GM21526 (cell line): ENCODE data around the gene TTI1.

Experiments used
- ATAC-seq: cut with Tn5 transposase; IDR thresholded peaks from one replicate; pipeline ENCODE4 v1.9.1; 2021; ENCODE audit warnings: moderate library complexity; ENCODE audit not compliant: unreplicated experiment, low FRiP score

Gene TTI1

GRCh38 chr20:37941992-37942391 is 91.3 kb downstream of the TTI1 start:
- no peak for ATAC-seq

GRCh38 chr20:37941332-37941731 is 91.9 kb downstream of the TTI1 start:
- ATAC-seq = no peak

GRCh38 chr20:37940858-37941257 is 92.4 kb downstream of the TTI1 start:
- no peak for ATAC-seq

GRCh38 chr20:37939701-37940560 is 93.3 kb downstream of the TTI1 start:
- no peak for ATAC-seq

GRCh38 chr20:37938954-37939353 is 94.3 kb downstream of the TTI1 start:
- ATAC-seq = no peak

- no peak for ATAC-seq
These were observed 95.0 kb downstream of the TTI1 start for GRCh38 chr20:37938181-37938750.

- ATAC-seq = no peak
These were observed 95.6 kb downstream of the TTI1 start for GRCh38 chr20:37937686-37938085.

- ATAC-seq = no peak
These were observed 96.8 kb downstream of the TTI1 start for GRCh38 chr20:37936451-37936850.

- no peak for ATAC-seq
These were observed 97.2 kb downstream of the TTI1 start for GRCh38 chr20:37936041-37936440.

GRCh38 chr20:37935435-37935834 is 97.8 kb downstream of the TTI1 start:
- no peak for ATAC-seq

- ATAC-seq = no peak
These were observed 98.5 kb downstream of the TTI1 start for GRCh38 chr20:37934634-37935375.

GRCh38 chr20:37933786-37934633 is 99.2 kb downstream of the TTI1 start:
- ATAC-seq = no peak
